ENCODE results near the gene CCDC85C. TPM values are rescaled to one million over a fixed set of nuclear protein-coding genes. Genes with fewer than 3 reads are reported as not detected.
A peak's percentile ranks its signal among the peaks of the same experiment; 100 is the strongest.

Gene CCDC85C
- total and polyA plus RNA-seq, 2 of the 4 experiments (the other 2 are of a cell fraction) = 16.0 to 19.0 TPM

GRCh38 chr14:99519347-99519881, 84.6 kb downstream of the CCDC85C start:
- Histone ChIP-seq H2AFZ (replicated peaks; ENCODE audit: low read length, poor library complexity) (no peak overlapping the region), H3K79me1 (ENCODE audit: low read depth in 1 of 2, low read length in 2 of 2) (peaks cover 20 to 76% of the 10 kb centered on the region in 2 experiments), H3K56ac (ENCODE audit: extremely low read depth, insufficient read depth, low read length) (no peak overlapping the region), H3K23ac (ENCODE audit: low read depth, low read length) (no peak overlapping the region), H3K18ac (ENCODE audit: low read depth, low read length) (no peak overlapping the region), H3K9me1 (ENCODE audit: insufficient read depth, low read length) (peaks cover 10% of the 10 kb centered on the region), H2AK9ac (replicated peaks; ENCODE audit: low read depth, low read length, poor library complexity) (no peak overlapping the region), H3K36me3 (ENCODE audit: control insufficient read depth, insufficient read depth, low read length) (peaks cover 5% of the 10 kb centered on the region), H2AK5ac (ENCODE audit: low read depth, low read length) (no peak overlapping the region), H3K4me2 (ENCODE audit: low read depth, low read length) (no peak overlapping the region), H4K5ac (ENCODE audit: low read depth, low read length) (no peak overlapping the region), H3K4me3 (ENCODE audit: insufficient read depth, low read depth, low read length) (no peak overlapping the region), H3K27ac (ENCODE audit: insufficient read depth, low read length) (no peak overlapping the region), H2BK20ac (ENCODE audit: low read depth, low read length) (no peak overlapping the region), H3K4me1 (ENCODE audit: control insufficient read depth, insufficient read depth, low read length) (peaks cover 25% of the 10 kb centered on the region), H2BK120ac (ENCODE audit: low read depth, low read length) (no peak overlapping the region), H2BK15ac (ENCODE audit: low read depth, low read length) (no peak overlapping the region), H4K20me1 (ENCODE audit: insufficient read depth, low read length) (peaks cover 41% of the 10 kb centered on the region), H3K14ac (replicated peaks; ENCODE audit: low read depth, low read length) (no peak overlapping the region), H3K9ac (ENCODE audit: low read depth, low read length) (no peak overlapping the region), H3K27me3 (ENCODE audit: control insufficient read depth, insufficient read depth, low read length) (no peaks in the 10 kb centered on the region), H3K4ac (ENCODE audit: low read depth, low read length) (0 out of 2 replicates have a peak overlapping the region, but pooled peaks have one; percentile 2), H2BK5ac (ENCODE audit: low read depth, low read length, poor library complexity, severe bottlenecking) (no peak overlapping the region), H4K91ac (ENCODE audit: insufficient read depth, low read depth, low read length) (no peak overlapping the region), H4K8ac (ENCODE audit: low read depth in 2 of 2, low read length in 2 of 2) (no peak overlapping the region), H3K9me3 (ENCODE audit: control insufficient read depth, insufficient read depth, low read length) (no peaks in the 10 kb centered on the region)
- TF ChIP-seq NFE2L2 (IDR thresholded peaks at IDR 0.05; ENCODE audit: low read depth, low read length) (no peak), RCOR1 (IDR thresholded peaks at IDR 0.05; ENCODE audit: insufficient replicate concordance, low read length) (no peak), POLR2A (IDR thresholded peaks at IDR 0.05; ENCODE audit: low read depth, low read length) (no peak), MXI1 (IDR thresholded peaks at IDR 0.05; ENCODE audit: borderline replicate concordance, low read depth, low read length) (no peak), ELK1 (IDR thresholded peaks at IDR 0.05; ENCODE audit: borderline replicate concordance, low read depth, low read length) (no peak), MAZ (IDR thresholded peaks at IDR 0.05; ENCODE audit: borderline replicate concordance, low read depth, low read length) (no peak), CEBPB (IDR thresholded peaks at IDR 0.05; ENCODE audit: low read depth, low read length) (no peak), SMC3 (IDR thresholded peaks at IDR 0.05; ENCODE audit: low read depth, low read length) (no peak), MAFK (IDR thresholded peaks at IDR 0.05; ENCODE audit: low read depth, low read length) (no peak), CHD1 (IDR thresholded peaks at IDR 0.05; ENCODE audit: low read depth, low read length) (no peak), CTCF (conservative IDR thresholded peaks at IDR 0.05; ENCODE audit: low read depth, low read length) (no peak), FOS (IDR thresholded peaks at IDR 0.05; ENCODE audit: low read depth, low read length) (no peak), USF2 (IDR thresholded peaks at IDR 0.05; ENCODE audit: low read depth, low read length) (no peak), RFX5 (IDR thresholded peaks at IDR 0.05; ENCODE audit: low read depth, low read length) (no peak), BHLHE40 (IDR thresholded peaks at IDR 0.05; ENCODE audit: low read depth, low read length) (no peak), RAD21 (IDR thresholded peaks at IDR 0.05; ENCODE audit: low read length) (no peak)
- in situ Hi-C loops (cut with MboI; ENCODE audit: low sequenced_read_pairs) = no loop called here
- WGBS, 2 experiments (ENCODE audit: extremely low coverage in 2 of 2, insufficient read length in 1 of 2) = 100% methylated on average over 1 of the region's 8 CpGs; no CpG with 5 or more reads in 1 of the 2 experiments
- BruUV-seq (replicated peaks) = no TSS peak
- intact Hi-C loops (cut with micrococcal nuclease) = no loop called here
- ATAC-seq (ENCODE audit: low read depth) (no peak), DNase-seq (no peak)
- POLR2A ChIA-PET (ENCODE audit: unreplicated experiment) = no interaction called here
- CTCF ChIA-PET = no interaction called here
- dilution Hi-C loops (cut with HindIII; ENCODE audit: low sequenced_read_pairs, unreplicated experiment) = no loop called here
